HEK293 (cell line): Measurements from ENCODE around the gene ZNF792.

Experiments used
- CTCF ChIA-PET: fragments of 350-600 bp; formaldehyde crosslinking; extraction: SDS; loops from one replicate; lab custom pipeline; 2021; ENCODE audit warnings: antibody characterized with exemption; lab: Yijun Ruan, JAX
- POLR2A ChIA-PET: fragments of 300-600 bp; formaldehyde crosslinking; extraction: SDS; loops from one replicate; lab custom pipeline; 2020; ENCODE audit warnings: antibody characterized with exemption, inconsistent platforms; lab: Yijun Ruan, JAX
- H3K27ac ChIP-seq: fragments of 200-500 bp; sonication (Bioruptor generic); 2 replicates; pipeline ENCODE4 v1.5.1; 2014; ENCODE audit warnings: low read depth, low read length, control low read depth, inconsistent platforms; ENCODE audit errors: extremely low read depth
- H3K36me3 ChIP-seq, 2 experiments: fragments of 200-500 bp in 1 of 2; sonication (Bioruptor generic) in 1 of 2; 1 replicate in 1 of 2; 2 replicates in 1 of 2; pipeline ENCODE4 v1.5.1; 2014 to 2017; ENCODE audit warnings: inconsistent platforms in 2 of 2, low read length in 2 of 2; ENCODE audit not compliant: control insufficient read depth in 2 of 2, insufficient read depth in 1 of 2
- H3K4me1 ChIP-seq: fragments of 200-500 bp; sonication (Bioruptor generic); 2 replicates; pipeline ENCODE4 v1.5.1; 2014; ENCODE audit warnings: mild to moderate bottlenecking, low read length, inconsistent platforms; ENCODE audit not compliant: control insufficient read depth, insufficient read depth
- H3K4me3 ChIP-seq: 2 replicates; pipeline ENCODE4 v1.5.1; 2011; ENCODE audit warnings: low read depth, mild to moderate bottlenecking, control low read depth, low read length, moderate library complexity
- H3K9me3 ChIP-seq: fragments of 200-500 bp; sonication (Bioruptor generic); 2 replicates; pipeline ENCODE4 v1.5.1; 2014; ENCODE audit warnings: low read depth, low read length, inconsistent platforms; ENCODE audit not compliant: control insufficient read depth, insufficient read depth
- GLI4 ChIP-seq: fragments of 450-650 bp; formaldehyde crosslinking; IDR thresholded peaks from 2 replicates; pipeline ENCODE4 v1.5.1; 2016; ENCODE audit warnings: missing biosample characterization, missing genetic modification characterization
- GLIS2 ChIP-seq: fragments of 450-650 bp; formaldehyde crosslinking; IDR thresholded peaks from 2 replicates; pipeline ENCODE4 v1.5.1; 2016; ENCODE audit warnings: missing biosample characterization, missing genetic modification characterization
- SCRT2 ChIP-seq: fragments of 450-650 bp; formaldehyde crosslinking; IDR thresholded peaks from 2 replicates; pipeline ENCODE4 v1.5.1; 2016; ENCODE audit warnings: missing biosample characterization, missing genetic modification characterization
- ZBTB20 ChIP-seq: fragments of 450-650 bp; formaldehyde crosslinking; IDR thresholded peaks from 2 replicates; pipeline ENCODE4 v1.5.1; 2016; ENCODE audit warnings: missing biosample characterization, missing genetic modification characterization
- ZBTB8A ChIP-seq: fragments of 450-650 bp; formaldehyde crosslinking; IDR thresholded peaks from 2 replicates; pipeline ENCODE4 v1.5.1; 2016; ENCODE audit warnings: missing biosample characterization, missing genetic modification characterization
- ZNF133 ChIP-seq: fragments of 450-650 bp; formaldehyde crosslinking; IDR thresholded peaks from 2 replicates; pipeline ENCODE4 v1.5.1; 2016; ENCODE audit warnings: missing biosample characterization, missing genetic modification characterization
- ZNF140 ChIP-seq: fragments of 450-650 bp; formaldehyde crosslinking; IDR thresholded peaks from 2 replicates; pipeline ENCODE4 v1.5.1; 2016; ENCODE audit warnings: missing biosample characterization, missing genetic modification characterization
- ZNF248 ChIP-seq: fragments of 450-650 bp; formaldehyde crosslinking; IDR thresholded peaks from 2 replicates; pipeline ENCODE4 v1.5.1; 2017; ENCODE audit warnings: missing biosample characterization, missing genetic modification characterization
- ZNF302 ChIP-seq: fragments of 450-650 bp; formaldehyde crosslinking; IDR thresholded peaks from 2 replicates; pipeline ENCODE4 v1.5.1; 2016; ENCODE audit warnings: missing biosample characterization, missing genetic modification characterization, low read depth
- ZNF416 ChIP-seq: fragments of 450-650 bp; formaldehyde crosslinking; IDR thresholded peaks from 2 replicates; pipeline ENCODE4 v1.5.1; 2016; ENCODE audit warnings: missing biosample characterization, missing genetic modification characterization
- ZNF473 ChIP-seq: fragments of 450-650 bp; formaldehyde crosslinking; IDR thresholded peaks from 2 replicates; pipeline ENCODE4 v1.5.1; 2017; ENCODE audit warnings: missing biosample characterization, missing genetic modification characterization
- ZNF530 ChIP-seq: fragments of 450-650 bp; formaldehyde crosslinking; IDR thresholded peaks from 2 replicates; pipeline ENCODE4 v1.5.1; 2016; ENCODE audit warnings: low read depth, missing biosample characterization, missing genetic modification characterization
- ZNF585B ChIP-seq: fragments of 450-650 bp; formaldehyde crosslinking; IDR thresholded peaks from 2 replicates; pipeline ENCODE4 v1.5.1; 2016; ENCODE audit warnings: missing biosample characterization, missing genetic modification characterization
- ZNF621 ChIP-seq: fragments of 450-650 bp; formaldehyde crosslinking; IDR thresholded peaks from 2 replicates; pipeline ENCODE4 v1.5.1; 2017; ENCODE audit warnings: missing biosample characterization, missing genetic modification characterization
- ZNF623 ChIP-seq: fragments of 450-650 bp; formaldehyde crosslinking; IDR thresholded peaks from 2 replicates; pipeline ENCODE4 v1.5.1; 2016; ENCODE audit warnings: missing biosample characterization, missing genetic modification characterization
- TF ChIP-seq, protein P1 (sequence below): fragments of 450-650 bp; formaldehyde crosslinking; IDR thresholded peaks from 2 replicates; pipeline ENCODE4 v1.5.1; 2016; ENCODE audit warnings: missing biosample characterization, missing genetic modification characterization
- TF ChIP-seq, protein P2 (sequence below): fragments of 450-650 bp; formaldehyde crosslinking; IDR thresholded peaks from 2 replicates; pipeline ENCODE4 v1.5.1; 2016; ENCODE audit warnings: missing biosample characterization, missing genetic modification characterization
- TF ChIP-seq, protein P3 (sequence below): fragments of 450-650 bp; formaldehyde crosslinking; IDR thresholded peaks from 2 replicates; pipeline ENCODE4 v1.5.1; 2016; ENCODE audit warnings: missing biosample characterization, missing genetic modification characterization, borderline replicate concordance

Gene ZNF792

DNA sequence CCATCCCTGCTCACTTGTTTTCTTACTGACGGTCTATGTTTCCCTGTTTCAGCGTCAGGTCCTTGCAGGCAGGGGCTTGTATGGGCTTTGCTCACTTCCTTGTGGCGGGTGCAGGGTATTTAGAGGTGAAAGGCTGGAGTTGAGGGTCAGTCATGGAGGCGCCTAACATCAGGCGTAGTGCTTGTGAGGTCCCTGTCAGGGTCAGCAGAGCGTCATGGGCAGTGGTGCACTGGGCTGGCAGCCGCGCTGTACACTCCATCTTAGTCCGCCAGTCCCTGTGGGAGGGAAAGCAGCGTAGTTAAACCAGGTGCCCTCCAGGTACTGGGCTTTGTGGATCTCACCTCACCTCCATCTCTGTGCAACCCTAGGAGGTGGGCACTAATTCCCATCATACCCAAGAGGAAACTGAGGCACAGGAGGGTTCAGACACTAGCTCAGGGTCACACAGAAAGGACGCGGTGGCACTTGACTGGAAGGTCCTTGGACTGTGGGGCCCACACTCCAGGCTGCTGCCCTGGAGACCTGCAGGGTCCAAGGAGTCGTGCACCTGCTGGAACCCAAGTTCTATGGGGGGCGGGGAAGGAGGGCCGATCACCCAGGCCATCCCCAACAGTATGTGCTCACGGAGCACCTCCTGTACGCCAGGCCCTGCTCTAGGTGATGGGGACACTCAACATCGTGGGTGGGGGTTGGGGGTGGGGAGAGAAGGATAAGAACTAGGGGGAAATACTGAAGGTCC, 40.7 kb upstream of the ZNF792 start:
- Histone ChIP-seq H3K4me1 (peaks cover 23% of the 10 kb centered on the region), H3K27ac (no peak overlapping the region), H3K36me3 (peaks cover 62 to 78% of the 10 kb centered on the region in 2 experiments), H3K4me3 (no peak overlapping the region), H3K9me3 (no peaks in the 10 kb centered on the region)
- CTCF ChIA-PET: no interaction called here
- POLR2A ChIA-PET: no interaction called here
- TF ChIP-seq ZNF585B (tag by site-specific recombination): no peak
- no peak for TF ChIP-seq ZNF248
- TF ChIP-seq, protein P1, sequence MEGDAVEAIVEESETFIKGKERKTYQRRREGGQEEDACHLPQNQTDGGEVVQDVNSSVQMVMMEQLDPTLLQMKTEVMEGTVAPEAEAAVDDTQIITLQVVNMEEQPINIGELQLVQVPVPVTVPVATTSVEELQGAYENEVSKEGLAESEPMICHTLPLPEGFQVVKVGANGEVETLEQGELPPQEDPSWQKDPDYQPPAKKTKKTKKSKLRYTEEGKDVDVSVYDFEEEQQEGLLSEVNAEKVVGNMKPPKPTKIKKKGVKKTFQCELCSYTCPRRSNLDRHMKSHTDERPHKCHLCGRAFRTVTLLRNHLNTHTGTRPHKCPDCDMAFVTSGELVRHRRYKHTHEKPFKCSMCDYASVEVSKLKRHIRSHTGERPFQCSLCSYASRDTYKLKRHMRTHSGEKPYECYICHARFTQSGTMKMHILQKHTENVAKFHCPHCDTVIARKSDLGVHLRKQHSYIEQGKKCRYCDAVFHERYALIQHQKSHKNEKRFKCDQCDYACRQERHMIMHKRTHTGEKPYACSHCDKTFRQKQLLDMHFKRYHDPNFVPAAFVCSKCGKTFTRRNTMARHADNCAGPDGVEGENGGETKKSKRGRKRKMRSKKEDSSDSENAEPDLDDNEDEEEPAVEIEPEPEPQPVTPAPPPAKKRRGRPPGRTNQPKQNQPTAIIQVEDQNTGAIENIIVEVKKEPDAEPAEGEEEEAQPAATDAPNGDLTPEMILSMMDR (tag by site-specific recombination): no peak
- no peak for TF ChIP-seq ZNF140 (tag by site-specific recombination)
- no peak for TF ChIP-seq ZNF623 (tag by site-specific recombination)
- no peak for TF ChIP-seq ZBTB8A (tag by site-specific recombination)
- no peak for TF ChIP-seq ZNF621 (tag by site-specific recombination)
- TF ChIP-seq, protein P2, sequence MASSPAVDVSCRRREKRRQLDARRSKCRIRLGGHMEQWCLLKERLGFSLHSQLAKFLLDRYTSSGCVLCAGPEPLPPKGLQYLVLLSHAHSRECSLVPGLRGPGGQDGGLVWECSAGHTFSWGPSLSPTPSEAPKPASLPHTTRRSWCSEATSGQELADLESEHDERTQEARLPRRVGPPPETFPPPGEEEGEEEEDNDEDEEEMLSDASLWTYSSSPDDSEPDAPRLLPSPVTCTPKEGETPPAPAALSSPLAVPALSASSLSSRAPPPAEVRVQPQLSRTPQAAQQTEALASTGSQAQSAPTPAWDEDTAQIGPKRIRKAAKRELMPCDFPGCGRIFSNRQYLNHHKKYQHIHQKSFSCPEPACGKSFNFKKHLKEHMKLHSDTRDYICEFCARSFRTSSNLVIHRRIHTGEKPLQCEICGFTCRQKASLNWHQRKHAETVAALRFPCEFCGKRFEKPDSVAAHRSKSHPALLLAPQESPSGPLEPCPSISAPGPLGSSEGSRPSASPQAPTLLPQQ (tag by site-specific recombination): no peak; the same call in 1 of the 2 replicates
- no peak for TF ChIP-seq ZNF473 (tag by site-specific recombination)
- TF ChIP-seq, protein P3, sequence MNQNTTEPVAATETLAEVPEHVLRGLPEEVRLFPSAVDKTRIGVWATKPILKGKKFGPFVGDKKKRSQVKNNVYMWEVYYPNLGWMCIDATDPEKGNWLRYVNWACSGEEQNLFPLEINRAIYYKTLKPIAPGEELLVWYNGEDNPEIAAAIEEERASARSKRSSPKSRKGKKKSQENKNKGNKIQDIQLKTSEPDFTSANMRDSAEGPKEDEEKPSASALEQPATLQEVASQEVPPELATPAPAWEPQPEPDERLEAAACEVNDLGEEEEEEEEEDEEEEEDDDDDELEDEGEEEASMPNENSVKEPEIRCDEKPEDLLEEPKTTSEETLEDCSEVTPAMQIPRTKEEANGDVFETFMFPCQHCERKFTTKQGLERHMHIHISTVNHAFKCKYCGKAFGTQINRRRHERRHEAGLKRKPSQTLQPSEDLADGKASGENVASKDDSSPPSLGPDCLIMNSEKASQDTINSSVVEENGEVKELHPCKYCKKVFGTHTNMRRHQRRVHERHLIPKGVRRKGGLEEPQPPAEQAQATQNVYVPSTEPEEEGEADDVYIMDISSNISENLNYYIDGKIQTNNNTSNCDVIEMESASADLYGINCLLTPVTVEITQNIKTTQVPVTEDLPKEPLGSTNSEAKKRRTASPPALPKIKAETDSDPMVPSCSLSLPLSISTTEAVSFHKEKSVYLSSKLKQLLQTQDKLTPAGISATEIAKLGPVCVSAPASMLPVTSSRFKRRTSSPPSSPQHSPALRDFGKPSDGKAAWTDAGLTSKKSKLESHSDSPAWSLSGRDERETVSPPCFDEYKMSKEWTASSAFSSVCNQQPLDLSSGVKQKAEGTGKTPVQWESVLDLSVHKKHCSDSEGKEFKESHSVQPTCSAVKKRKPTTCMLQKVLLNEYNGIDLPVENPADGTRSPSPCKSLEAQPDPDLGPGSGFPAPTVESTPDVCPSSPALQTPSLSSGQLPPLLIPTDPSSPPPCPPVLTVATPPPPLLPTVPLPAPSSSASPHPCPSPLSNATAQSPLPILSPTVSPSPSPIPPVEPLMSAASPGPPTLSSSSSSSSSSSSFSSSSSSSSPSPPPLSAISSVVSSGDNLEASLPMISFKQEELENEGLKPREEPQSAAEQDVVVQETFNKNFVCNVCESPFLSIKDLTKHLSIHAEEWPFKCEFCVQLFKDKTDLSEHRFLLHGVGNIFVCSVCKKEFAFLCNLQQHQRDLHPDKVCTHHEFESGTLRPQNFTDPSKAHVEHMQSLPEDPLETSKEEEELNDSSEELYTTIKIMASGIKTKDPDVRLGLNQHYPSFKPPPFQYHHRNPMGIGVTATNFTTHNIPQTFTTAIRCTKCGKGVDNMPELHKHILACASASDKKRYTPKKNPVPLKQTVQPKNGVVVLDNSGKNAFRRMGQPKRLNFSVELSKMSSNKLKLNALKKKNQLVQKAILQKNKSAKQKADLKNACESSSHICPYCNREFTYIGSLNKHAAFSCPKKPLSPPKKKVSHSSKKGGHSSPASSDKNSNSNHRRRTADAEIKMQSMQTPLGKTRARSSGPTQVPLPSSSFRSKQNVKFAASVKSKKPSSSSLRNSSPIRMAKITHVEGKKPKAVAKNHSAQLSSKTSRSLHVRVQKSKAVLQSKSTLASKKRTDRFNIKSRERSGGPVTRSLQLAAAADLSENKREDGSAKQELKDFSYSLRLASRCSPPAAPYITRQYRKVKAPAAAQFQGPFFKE (tag by site-specific recombination): no peak

DNA sequence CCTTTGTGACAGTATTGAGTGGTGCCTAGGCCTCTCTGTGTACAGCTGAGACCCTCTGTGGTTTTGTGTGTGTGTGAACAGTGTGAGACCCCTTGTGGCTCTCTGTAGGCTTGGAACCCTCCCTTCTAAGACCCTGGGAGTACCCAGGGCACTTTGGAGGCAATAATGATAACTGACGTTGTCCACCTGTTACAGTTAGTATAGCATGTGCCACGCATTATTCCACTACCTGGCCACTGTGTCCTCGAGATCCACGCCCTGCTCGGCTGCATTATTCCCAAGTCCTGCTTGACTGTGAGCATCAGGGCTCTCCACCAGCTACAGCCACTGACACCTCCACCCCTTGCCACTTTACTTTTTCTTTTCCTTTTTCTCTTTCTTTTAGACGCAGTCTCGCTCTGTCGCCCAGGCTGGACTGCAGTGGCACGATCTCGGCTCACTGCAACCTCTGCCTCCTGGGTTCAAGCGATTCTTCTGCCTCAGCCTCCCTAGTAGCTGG, 38.1 kb upstream of the ZNF792 start:
- no peaks in the 10 kb centered on the region for H3K9me3 ChIP-seq
- CTCF ChIA-PET: interaction anchor here (0.5 to 4.3 kb wide), 10 partner anchors 11 to 1685 kb away, joined by 3 to 35 read pairs (median 4); partner anchors contain the start of genes NFKBID and ZNF567
- TF ChIP-seq ZNF530: no peak
- TF ChIP-seq ZNF133 (tag by site-specific recombination): no peak
- peak; percentile 80 for TF ChIP-seq SCRT2
- no peak for TF ChIP-seq ZBTB20 (tag by site-specific recombination)
- no peak for TF ChIP-seq ZNF416 (tag by site-specific recombination)
- TF ChIP-seq GLI4: no peak
- no peak for TF ChIP-seq GLIS2 (tag by site-specific recombination)
- no peak for TF ChIP-seq ZNF302
- H3K27ac ChIP-seq: peak overlapping the region; percentile 4
- peaks cover 38% of the 10 kb centered on the region for H3K4me1 ChIP-seq
- H3K4me3 ChIP-seq: no peak overlapping the region
- H3K36me3 ChIP-seq: peaks cover 52% of the 10 kb centered on the region in 2 experiments
- POLR2A ChIA-PET: interaction anchor here (1.2 to 3.0 kb wide), 3 partner anchors 9 to 45 kb away, joined by 4 to 20 read pairs (median 10); no protein-coding TSS in a partner anchor
